Psoas muscle (tissue), 8 donors: ENCODE data around the gene MGAT1. TPM values are rescaled to one million over a fixed set of nuclear protein-coding genes. Genes with fewer than 3 reads are reported as not detected.
A peak's percentile ranks its signal among the peaks of the same experiment; 100 is the strongest.

Source experiments
- ATAC-seq, 4 donors: fragments of 200-7000 bp; cut with Tn5 transposase; one replicate each; pipeline ENCODE4 v1.9.1; 2020; ENCODE audit warnings: moderate library complexity in 3 of 4, mild to moderate bottlenecking in 2 of 4
- DNase-seq, 2 donors: peaks; one replicate each; pipeline ENCODE4 v3.0.0-alpha.2; 2020
- H3K27ac ChIP-seq: fragments of 200-600 bp; one replicate; pipeline ENCODE4 v1.8.0; 2022
- H3K27me3 ChIP-seq, 3 donors: fragments of 200-600 bp in 1 of 3; one replicate each; pipeline versions ENCODE4 v1.6.1 to v1.8.0; 2013 to 2022; ENCODE audit warnings: low read length in 2 of 3, mild to moderate bottlenecking in 2 of 3, moderate library complexity in 1 of 3; ENCODE audit not compliant: insufficient read depth in 3 of 3
- H3K36me3 ChIP-seq, 2 donors: fragments of 200-600 bp in 1 of 2; one replicate each; pipeline versions ENCODE4 v1.6.1 to v1.8.0; 2013 to 2022; ENCODE audit warnings: low read depth in 1 of 2, mild to moderate bottlenecking in 1 of 2, moderate library complexity in 1 of 2; ENCODE audit not compliant: insufficient read depth in 1 of 2
- H3K4me1 ChIP-seq: fragments of 200-600 bp; one replicate; pipeline ENCODE4 v1.8.0; 2022
- H3K4me3 ChIP-seq: fragments of 200-600 bp; one replicate; pipeline ENCODE4 v1.8.0; 2022; ENCODE audit warnings: mild to moderate bottlenecking
- H3K9me3 ChIP-seq: fragments of 200-600 bp; one replicate; pipeline ENCODE4 v1.8.0; 2022
- WGBS, 3 donors: extraction: QIAGEN DNeasy Blood & Tissue Kit; methylation state at CpG; one replicate each; pipeline versions ENCODE4 v1.1.6 to v1.1.7; 2013; 5-methylcytosine and 5-hydroxymethylcytosine counted together
- intact Hi-C, 2 donors: fragments of 100-400 bp; cut with DNase I; formaldehyde crosslinking; loops; one replicate each; pipeline versions ENCODE4 v1.11.0 to v1.14.2; 2022
- polyA plus RNA-seq, 3 donors: library from polyadenylated mRNA; stranded (reverse); fragments of 200-250 nt; gene quantifications; one replicate each; pipeline ENCODE4 v1.2.3, GENCODE V29; 2013
- total RNA-seq, 4 donors: library from RNA; stranded (reverse); fragmentation: NEBNext Ultra II Directional in 2 of 4; extraction: Animal tissue kit (Norgen Biotek cat#: 25700) in 2 of 4; gene quantifications; one replicate each; pipeline versions ENCODE4 v1.2.1 to v1.2.4, GENCODE V29; 2021 to 2023
- TF ChIP-seq, protein P1 (sequence below): fragments of 200-600 bp; IDR thresholded peaks from one replicate; pipeline ENCODE4 v1.8.0; 2022; ENCODE audit warnings: antibody characterized with exemption
- donor health status: healthy with polysubstance abuse.
- donor health status: DM: no; HTN: no; CAD: no; lungs with moderate emphysema.
- donor health status: Bipolar disorder and iron deficiency.
- donor health status: healthy.
- donor health status: DM: yes; HTN: yes; CAD: no.
- donor health status: DM: no; HTN: no; CAD: no.
- donor health status: DM: no; HTN: no; CAD: no.
- donor health status: DM: yes; HTN: yes; CAD: no.

MGAT1 gene
- total and polyA plus RNA-seq, 7 donors, result 53.6 to 134 (median 71.6) TPM

GRCh38 chr5:180820788-180821321, 18.2 kb upstream of the MGAT1 start:
- H3K27ac ChIP-seq, result peak overlapping the region; percentile 65
- WGBS, 3 donors, result 63 to 68% (median 66%) methylated on average over 3 of the region's 3 CpGs
- TF ChIP-seq, protein P1, sequence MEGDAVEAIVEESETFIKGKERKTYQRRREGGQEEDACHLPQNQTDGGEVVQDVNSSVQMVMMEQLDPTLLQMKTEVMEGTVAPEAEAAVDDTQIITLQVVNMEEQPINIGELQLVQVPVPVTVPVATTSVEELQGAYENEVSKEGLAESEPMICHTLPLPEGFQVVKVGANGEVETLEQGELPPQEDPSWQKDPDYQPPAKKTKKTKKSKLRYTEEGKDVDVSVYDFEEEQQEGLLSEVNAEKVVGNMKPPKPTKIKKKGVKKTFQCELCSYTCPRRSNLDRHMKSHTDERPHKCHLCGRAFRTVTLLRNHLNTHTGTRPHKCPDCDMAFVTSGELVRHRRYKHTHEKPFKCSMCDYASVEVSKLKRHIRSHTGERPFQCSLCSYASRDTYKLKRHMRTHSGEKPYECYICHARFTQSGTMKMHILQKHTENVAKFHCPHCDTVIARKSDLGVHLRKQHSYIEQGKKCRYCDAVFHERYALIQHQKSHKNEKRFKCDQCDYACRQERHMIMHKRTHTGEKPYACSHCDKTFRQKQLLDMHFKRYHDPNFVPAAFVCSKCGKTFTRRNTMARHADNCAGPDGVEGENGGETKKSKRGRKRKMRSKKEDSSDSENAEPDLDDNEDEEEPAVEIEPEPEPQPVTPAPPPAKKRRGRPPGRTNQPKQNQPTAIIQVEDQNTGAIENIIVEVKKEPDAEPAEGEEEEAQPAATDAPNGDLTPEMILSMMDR, result no peak
- ATAC-seq (peak in 1 of 4 donors; percentile 29), DNase-seq (no peak)
- H3K27me3 ChIP-seq, result no peaks in the 10 kb centered on the region
- peaks cover 28% of the 10 kb centered on the region for H3K4me1 ChIP-seq
- no peaks in the 10 kb centered on the region for H3K36me3 ChIP-seq
- H3K4me3 ChIP-seq, result no peak overlapping the region
- intact Hi-C loops, result no loop called here
- H3K9me3 ChIP-seq, result no peaks in the 10 kb centered on the region

GRCh38 chr5:180818677-180819341, 16.2 kb upstream of the MGAT1 start:
- WGBS, 3 donors, result 48 to 57% (median 48%) methylated on average over 6 of the region's 6 CpGs
- intact Hi-C loops, result loop anchor here in 1 of 2 donors (5.0 kb wide), 1 partner anchor 43 kb away; the partner anchor contains the start of gene ZFP62
- peak overlapping the region; percentile 22 for H3K4me3 ChIP-seq

GRCh38 chr5:180817893-180818674, 15.5 kb upstream of the MGAT1 start:
- H3K9me3 ChIP-seq, result no peaks in the 10 kb centered on the region
- H3K4me1 ChIP-seq, result peaks cover 23% of the 10 kb centered on the region
- intact Hi-C loops, result loop anchor here in 1 of 2 donors (5.0 kb wide), 1 partner anchor 44 kb away; the partner anchor contains the start of gene ZFP62
- peak overlapping the region; percentile 22 for H3K4me3 ChIP-seq
- peak overlapping the region; percentile 74 for H3K27ac ChIP-seq
- TF ChIP-seq, protein P1, result no peak
- DNase-seq (no peak), ATAC-seq (peak in 2 of 4 donors; percentile 57 to 62)
- whole genome bisulfite sequencing, 3 donors, result 28 to 39% (median 33%) methylated on average over 13 of the region's 13 CpGs
- H3K36me3 ChIP-seq, result no peaks in the 10 kb centered on the region
- no peaks in the 10 kb centered on the region for H3K27me3 ChIP-seq

More at GRCh38 chr5:180818677-180819341, 16.2 kb upstream of the MGAT1 start:
- TF ChIP-seq, protein P1, result no peak
- DNase-seq (no peak), ATAC-seq (no peak)
- Histone ChIP-seq H3K36me3 (no peaks in the 10 kb centered on the region), H3K27me3 (no peaks in the 10 kb centered on the region), H3K27ac (peak overlapping the region; percentile 74), H3K9me3 (no peaks in the 10 kb centered on the region), H3K4me1 (peaks cover 23% of the 10 kb centered on the region)

GRCh38 chr5:180816608-180817534, 14.3 kb upstream of the MGAT1 start:
- H3K27ac ChIP-seq, result peak overlapping the region; percentile 74
- intact Hi-C loops, result loop anchor here in 1 of 2 donors (5.0 kb wide), 1 partner anchor 45 kb away; the partner anchor contains the start of gene ZFP62
- TF ChIP-seq, protein P1, result no peak
- H3K27me3 ChIP-seq, result no peaks in the 10 kb centered on the region
- ATAC-seq (peak; percentile 36 to 66 (median 46)), DNase-seq (no peak)
- no peaks in the 10 kb centered on the region for H3K36me3 ChIP-seq
- H3K9me3 ChIP-seq, result no peaks in the 10 kb centered on the region
- WGBS, 3 donors, result 48 to 54% (median 50%) methylated on average over 13 of the region's 13 CpGs
- peaks cover 26% of the 10 kb centered on the region for H3K4me1 ChIP-seq
- H3K4me3 ChIP-seq, result peak overlapping the region; percentile 28
